Hematopoietic multipotent progenitor cell treated with erythropoietin and hydrocortisone succinate and interleukin-3 and kit ligand, for 15 days (in vitro differentiated cells): ENCODE results near the gene ENOX1.
"Not testable (repeated sequence)": the region's sequence is repeated elsewhere in the genome, so short reads cannot be mapped to it uniquely, and the experiment has no call there.

Experiments used
- DNase-seq: peaks from one replicate; pipeline ENCODE4 v3.0.0-alpha.2; 2015; ENCODE audit warnings: low spot score

ENOX1 gene

GRCh38 chr13:43431290-43431716 lies 355.5 kb downstream of the ENOX1 start:
- no peak for DNase-seq

DNA sequence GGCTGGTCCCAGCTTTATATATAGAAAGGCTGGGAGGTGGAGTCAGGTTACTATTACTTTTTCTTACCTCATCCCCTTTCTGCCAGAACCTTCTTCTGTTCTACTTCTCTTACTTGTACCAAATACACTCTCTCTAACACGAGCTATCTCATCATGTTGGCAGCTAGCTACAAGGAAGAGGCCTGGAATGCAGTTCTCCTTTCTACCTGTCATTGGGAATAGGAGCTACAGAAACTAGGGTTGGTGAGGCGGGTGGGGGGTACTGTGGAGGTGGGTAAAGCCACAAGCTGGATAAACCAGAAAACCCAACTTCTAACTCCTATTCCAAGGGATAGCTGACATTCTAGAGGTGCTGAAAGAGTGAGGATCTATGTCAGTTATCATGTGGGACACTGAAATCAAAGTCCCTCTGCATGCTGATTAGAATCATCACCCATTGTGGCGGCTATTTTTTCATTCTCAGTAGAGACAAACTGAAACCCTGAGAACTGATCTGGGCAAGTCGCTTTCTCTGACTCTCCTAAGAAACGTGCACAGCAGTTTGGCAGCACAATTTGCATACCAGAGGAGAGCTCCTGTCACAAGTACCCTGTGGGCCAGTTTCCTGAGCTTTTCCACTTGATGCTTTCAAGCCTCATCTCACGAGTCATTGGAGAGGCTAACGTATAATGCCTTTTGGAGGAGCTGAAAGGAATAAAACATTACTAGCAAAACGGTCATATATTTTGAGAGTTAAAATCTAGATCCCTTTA lies 358.1 kb downstream of the ENOX1 start:
- DNase-seq, result no peak

DNA sequence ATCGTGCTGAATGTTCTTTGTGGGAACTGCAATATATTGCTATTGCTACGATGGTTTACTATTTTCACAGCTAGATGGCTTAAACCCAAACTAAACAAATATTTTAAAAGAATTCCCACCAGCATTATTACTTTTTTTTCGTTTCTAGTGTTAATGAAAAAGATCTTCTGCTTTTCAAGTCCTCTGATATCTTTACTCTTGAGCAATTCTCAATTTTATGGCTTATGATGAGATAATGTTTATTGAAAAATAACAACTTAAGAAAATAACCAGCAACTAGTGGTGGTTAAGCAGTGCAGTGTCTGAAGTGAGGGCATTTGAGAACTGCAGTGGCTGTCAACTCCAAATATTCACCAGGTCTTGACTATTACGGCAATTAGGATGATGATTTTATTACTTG lies 360.4 kb downstream of the ENOX1 start:
- DNase-seq, result no peak

DNA sequence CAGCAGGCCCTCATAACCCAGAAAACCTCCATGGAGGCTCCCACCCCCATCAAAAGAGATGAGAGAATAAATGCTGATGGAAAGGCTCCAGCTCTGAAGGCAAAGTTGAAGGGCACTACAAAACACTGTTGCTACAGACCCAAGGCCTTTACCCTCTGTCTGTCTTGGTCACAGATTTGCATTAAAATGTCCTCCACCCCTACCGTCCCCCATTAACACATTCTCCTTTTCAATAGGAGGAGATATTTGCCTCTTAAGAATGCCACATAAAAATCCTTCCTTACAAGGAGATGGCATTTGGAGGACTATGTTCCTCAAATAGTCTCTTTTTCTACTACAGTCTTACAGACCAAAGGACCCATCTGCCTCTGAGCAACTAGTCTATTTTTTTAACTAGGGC lies 361.5 kb downstream of the ENOX1 start:
- no peak for DNase-seq

DNA sequence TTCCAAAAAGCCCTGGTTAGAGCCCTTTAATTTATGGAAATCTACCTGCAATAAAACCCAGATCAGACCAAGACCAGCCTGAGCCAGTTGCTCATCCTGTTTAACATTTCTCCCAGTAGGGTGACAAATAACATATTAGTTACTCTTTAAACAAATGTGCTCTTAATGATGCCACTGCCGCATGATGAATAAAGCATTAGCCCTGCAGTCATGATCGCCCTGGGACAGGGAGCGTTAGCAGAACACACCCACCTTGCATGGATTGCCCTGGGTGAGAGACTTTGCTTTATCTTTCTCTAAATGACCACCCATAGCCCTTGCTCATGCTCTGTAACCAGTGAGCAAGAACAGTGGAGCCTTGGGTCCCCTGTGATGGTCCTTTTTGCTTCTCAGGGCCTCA lies 362.4 kb downstream of the ENOX1 start:
- no peak for DNase-seq

DNA sequence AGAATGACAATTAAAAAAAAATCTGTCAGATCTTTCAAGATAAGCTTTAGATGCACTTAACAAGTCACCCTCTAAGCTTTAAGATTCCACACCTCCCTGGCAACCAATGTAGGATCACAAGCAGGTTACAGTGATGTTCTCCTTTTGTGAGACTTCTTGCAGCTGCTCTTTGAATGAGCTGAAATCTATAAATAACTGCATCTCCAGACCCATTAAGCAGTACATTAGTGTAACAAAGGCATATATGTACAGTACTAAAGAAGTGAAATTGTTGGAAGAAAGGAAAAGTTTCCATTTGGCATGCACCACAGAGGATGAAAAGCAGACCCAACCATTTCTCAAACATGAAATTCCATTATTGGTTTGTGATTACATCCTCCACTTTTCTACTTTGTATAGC lies 364.7 kb downstream of the ENOX1 start:
- no peak for DNase-seq

DNA sequence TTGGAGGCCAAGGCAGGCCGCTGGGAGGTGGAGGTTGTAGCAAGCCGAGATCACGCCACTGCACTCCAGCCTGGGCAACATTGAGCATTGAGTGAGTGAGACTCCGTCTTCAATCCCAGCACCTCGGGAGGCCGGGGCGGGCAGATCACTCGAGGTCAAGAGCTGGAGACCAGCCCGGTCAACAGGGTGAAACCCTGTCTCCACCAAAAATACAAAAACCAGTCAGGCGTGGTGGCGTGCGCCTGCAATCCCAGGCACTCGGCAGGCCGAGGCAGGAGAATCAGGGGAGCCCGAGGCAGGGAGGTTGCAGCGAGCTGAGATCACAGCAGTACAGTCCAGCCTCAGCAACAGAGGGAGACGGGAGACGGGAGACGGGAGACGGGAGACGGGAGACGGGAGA lies 369.9 kb downstream of the ENOX1 start:
- DNase-seq, result not testable (repeated sequence)

DNA sequence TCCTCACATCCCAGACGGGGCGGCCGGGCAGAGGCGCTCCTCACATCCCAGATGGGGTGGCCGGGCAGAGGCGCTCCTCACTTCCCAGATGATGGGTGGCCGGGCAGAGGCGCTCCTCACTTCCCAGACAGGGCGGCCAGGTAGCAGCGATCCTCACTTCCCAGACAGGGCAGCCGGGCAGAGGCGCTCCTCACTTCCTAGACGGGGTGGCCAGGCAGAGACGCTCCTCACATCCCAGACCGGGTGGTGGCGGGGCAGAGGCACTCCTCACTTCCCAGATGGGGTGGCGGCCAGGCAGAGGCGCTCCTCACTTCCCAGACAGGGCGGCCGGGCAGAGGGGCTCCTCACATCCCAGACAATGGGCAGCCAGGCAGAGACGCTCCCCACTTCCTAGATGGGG lies 370.4 kb downstream of the ENOX1 start:
- DNase-seq, result not testable (repeated sequence)

GRCh38 chr13:43415903-43416391 lies 370.8 kb downstream of the ENOX1 start:
- DNase-seq, result not testable (repeated sequence)

DNA sequence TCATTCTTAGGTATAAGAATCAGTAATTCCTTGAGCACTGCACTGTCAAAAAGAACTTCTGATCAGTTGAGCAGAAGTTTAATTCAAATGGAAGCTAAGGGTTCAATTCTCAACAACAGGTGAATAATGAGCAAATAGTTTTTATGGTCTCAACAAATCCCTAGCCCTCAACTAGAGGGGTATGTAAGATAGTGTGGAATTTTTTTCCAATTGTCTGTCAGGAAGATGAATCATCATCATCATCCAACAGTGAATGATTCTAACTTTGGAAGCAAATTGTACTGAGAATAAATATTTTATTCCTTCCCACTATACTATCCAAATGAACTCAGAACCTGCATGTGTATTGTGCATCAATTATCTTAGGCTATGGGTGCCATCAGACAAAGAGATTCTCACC lies 372.7 kb downstream of the ENOX1 start:
- DNase-seq, result no peak

GRCh38 chr13:43411741-43412140 lies 375.0 kb downstream of the ENOX1 start:
- DNase-seq, result no peak

DNA sequence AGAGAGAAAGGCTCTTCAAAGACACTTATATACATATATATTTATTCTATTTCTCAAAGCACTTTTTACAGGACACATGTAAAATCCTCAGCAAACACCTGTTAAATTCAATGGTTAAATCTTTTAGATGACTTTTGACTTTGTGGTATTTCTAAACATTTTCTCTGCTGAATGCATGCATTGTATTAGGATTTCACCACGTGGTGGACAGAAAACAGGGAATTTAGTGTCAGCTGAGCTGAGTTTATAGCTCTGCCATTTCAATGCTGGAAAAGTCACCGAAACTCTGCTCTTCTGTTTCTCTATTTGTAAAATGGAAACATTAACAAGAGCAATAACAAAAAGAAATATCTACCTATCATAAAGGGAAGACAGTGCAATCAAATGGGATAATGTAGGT lies 375.6 kb downstream of the ENOX1 start:
- DNase-seq, result no peak

DNA sequence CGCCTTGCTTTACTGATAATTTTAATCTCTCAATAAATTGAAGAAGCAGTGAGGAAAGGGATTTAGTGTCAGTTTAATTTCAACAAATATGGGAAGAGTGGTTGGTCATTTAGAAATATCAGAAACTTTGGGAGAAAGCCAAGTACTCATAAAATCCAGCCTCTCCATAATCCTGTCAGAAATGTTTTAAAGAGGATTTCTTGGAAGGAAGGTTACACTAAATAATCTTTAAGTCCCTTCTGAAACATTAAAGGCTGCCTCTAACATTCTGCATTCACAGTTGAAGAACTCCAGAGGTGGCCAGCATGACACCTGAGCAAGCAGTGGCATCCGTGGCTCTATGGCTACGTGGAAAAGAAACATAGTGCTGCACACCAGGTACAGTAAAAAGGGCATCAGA lies 378.5 kb downstream of the ENOX1 start:
- DNase-seq, result no peak

DNA sequence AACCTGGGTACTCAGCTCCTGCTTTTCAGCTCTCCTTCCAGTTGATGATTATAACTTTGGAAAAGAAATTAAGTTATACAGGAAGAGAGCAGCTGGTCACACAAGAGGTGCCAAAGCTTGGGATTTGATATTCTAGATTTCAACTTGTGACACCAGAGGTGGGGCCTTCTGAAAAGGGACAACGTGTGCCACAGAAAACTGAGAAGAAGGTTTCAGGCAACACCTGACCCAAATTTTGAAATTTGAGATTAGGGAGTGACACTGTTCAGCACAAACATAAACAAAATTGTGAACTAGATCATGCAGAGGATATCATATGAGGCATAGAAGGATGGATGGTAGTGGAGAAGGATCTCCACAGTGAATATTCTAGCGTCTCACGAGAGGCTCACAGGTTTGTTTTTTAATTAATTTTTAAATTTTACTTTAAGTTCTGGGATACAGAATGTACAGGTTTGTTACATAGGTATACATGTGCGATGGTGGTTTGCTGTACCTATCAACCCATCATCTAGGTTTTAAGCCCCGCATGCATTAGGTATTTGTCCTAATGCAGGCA lies 379.7 kb downstream of the ENOX1 start:
- no peak for DNase-seq

GRCh38 chr13:43405457-43405856 lies 381.3 kb downstream of the ENOX1 start:
- no peak for DNase-seq

- no peak for DNase-seq
These were observed 384.4 kb downstream of the ENOX1 start for GRCh38 chr13:43402380-43402779.

DNA sequence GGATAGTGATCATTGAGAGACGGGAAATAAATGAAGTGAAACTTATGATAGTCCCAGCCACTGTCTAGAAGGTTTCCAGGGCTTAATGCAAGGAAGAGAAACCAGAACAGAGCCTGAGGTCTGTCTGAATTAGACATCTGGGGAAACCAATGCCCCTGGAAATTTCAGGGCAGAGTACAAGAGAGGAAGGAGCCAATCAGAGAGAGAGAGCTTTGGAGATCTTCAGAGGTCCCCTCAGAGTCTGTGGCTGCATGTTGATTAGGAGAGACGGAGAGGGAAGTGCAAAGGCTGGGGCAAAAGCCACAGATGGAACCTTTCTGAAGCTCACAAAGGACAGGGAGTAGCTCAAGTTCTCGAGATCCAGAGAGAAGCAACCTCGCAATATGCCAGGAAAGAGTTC lies 385.4 kb downstream of the ENOX1 start:
- no peak for DNase-seq

- DNase-seq, result no peak
These were observed 389.7 kb downstream of the ENOX1 start for GRCh38 chr13:43397111-43397510.

DNA sequence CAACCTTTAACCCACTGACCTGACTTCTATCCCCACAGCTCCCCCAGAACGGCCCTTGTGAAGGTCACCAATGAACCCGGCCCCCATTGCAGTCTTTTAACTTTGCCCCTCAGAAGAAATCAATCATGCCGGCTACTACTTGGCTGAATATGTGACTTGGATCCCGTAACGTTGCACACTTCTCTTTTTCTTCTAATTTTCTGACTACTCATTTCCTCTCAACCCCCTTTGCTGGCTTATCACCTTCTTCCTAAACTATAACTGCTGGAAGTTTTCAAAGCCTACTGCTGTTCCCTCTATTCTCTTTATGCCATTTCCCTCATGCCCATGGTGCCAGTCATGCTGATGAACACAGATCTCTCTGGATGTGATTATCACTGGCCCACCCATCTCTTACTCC lies 395.7 kb downstream of the ENOX1 start:
- DNase-seq, result no peak

- no peak for DNase-seq
These were observed 396.2 kb downstream of the ENOX1 start for GRCh38 chr13:43390619-43391018.

DNA sequence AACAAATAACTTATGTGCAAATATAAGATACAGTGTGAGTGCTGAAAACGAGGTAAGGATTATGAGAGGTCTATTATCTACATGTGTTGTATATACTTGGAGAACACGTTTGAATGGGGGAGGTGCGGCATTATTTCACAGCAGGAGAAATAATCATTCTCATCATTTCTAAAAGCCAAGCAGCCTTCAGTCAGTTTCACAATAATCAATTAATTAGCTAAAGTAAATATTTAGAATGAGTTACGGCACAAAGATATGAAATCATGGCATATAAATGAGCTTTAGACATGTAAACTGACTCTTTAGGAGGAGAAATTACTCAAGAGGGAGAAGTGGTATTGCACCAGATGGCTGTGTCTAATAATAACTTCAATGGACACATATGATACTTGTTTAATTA lies 396.8 kb downstream of the ENOX1 start:
- no peak for DNase-seq

DNA sequence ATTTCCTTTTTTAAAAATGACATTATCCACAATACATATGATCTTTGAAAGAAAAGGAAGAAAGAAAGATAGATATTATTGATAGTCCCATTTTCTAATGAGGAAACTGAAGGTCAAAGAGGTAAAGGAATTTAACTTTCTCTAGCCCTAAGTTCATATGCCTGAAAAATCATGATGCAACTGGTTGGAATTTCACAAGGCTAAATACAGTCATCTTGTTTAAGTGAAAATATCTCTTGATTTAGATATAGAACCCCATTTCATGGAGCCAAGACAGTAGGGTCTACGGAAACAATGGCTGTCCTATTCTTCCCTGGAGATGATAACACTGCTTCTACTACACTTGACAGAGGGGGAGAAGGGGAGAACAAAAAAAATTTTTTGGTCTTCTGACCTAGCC lies 397.2 kb downstream of the ENOX1 start:
- no peak for DNase-seq

DNA sequence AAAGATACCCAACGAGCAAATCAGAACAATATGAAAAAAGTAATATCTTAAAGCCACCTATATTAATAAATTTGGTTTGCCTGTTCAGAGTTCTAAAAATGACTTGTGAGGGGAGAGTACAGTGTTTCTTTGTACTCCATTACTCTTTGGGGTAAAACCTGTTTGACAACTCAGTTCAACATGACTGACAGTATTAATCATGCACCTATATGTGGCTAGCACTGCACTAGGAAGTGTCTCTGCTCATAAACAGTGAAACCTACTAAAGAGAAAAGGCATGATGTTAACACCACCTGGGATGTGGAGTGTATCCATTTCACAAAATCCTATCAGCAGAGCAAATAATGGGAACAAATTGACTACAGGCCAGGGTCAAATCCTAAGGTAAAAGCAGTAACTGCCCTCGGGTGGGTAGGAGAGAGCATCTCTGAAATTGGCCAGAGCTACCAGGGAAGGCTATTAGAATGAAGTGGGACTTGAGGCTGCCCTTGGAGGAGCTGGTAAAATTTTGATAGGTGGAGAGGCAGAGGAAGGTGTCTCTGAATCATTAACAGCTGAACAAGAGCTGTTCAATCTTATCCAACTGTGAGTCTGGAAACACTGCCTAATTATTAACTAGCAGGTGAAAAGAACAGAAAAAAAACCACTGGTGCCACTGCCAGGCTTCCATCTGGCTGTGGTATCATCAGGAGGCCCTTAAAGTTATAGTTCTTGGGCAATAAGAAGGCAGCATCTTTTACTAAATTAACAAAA lies 398.3 kb downstream of the ENOX1 start:
- no peak for DNase-seq
